ENCODE results near the gene RXFP2. TPM values are rescaled to one million over a fixed set of nuclear protein-coding genes. Genes with fewer than 3 reads are reported as not detected.

Gene RXFP2
- polyA plus RNA-seq, 1 donor (not counting 4 experiments of a cell fraction or from before 2014, with no cell fraction given), result not detected

DNA sequence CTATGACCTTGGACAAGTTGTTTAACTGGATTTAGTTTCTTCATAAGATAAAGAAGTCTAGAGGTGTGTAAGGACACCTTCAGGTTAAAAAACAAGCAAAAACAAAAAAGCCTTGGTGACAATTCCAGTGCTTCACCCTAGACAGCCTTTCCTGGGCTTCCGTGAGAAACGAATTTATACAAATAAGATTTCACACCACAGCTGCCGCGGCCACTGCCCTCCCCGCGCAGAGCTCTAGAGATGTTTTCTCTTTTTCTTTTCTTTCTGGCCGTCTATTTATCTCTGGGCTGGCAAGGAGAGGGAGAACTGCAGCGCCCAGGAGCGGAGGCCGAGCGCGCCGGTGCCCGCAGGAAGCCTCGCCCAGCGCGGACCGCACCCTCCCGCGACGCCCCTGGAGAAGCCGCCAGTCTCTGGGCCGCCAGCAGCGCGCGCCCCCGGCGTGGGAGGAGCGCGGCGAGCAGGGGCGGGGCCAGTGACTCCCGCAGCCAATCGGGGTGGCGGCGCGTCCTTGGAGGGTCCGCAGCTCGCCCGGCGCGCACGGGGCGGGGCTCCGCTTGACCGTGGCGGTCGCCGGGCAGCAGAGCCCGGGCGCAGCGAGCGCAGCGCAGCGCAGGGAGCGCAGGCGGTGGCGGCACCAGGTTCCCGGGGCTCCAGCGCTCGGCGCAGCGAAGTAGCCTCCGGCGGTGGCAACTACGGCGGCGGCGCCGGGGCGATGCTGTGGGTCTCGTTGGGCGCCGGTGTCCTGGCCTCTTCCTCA lies 107.0 kb downstream of the RXFP2 start:
- no peak for TF ChIP-seq EZH2 (IDR thresholded peaks at IDR 0.05; ENCODE audit: low read length)
- TF ChIP-seq, protein P1, sequence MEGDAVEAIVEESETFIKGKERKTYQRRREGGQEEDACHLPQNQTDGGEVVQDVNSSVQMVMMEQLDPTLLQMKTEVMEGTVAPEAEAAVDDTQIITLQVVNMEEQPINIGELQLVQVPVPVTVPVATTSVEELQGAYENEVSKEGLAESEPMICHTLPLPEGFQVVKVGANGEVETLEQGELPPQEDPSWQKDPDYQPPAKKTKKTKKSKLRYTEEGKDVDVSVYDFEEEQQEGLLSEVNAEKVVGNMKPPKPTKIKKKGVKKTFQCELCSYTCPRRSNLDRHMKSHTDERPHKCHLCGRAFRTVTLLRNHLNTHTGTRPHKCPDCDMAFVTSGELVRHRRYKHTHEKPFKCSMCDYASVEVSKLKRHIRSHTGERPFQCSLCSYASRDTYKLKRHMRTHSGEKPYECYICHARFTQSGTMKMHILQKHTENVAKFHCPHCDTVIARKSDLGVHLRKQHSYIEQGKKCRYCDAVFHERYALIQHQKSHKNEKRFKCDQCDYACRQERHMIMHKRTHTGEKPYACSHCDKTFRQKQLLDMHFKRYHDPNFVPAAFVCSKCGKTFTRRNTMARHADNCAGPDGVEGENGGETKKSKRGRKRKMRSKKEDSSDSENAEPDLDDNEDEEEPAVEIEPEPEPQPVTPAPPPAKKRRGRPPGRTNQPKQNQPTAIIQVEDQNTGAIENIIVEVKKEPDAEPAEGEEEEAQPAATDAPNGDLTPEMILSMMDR (optimal IDR thresholded peaks at IDR 0.05 in 1 of 3, IDR thresholded peaks at IDR 0.05 in 1 of 3, conservative IDR thresholded peaks at IDR 0.05 in 1 of 3; ENCODE audit: extremely low read depth in 1 of 3, insufficient read depth in 2 of 3, low read length in 3 of 3), result no peak
- Histone ChIP-seq H3K4me2 (ENCODE audit: control insufficient read depth, extremely low read depth, insufficient read depth, low read depth, low read length) (peak overlapping the region; percentile 75), H3K79me2 (ENCODE audit: control insufficient read depth, insufficient read depth, low read length) (no peaks in the 10 kb centered on the region), H3K36me3 (ENCODE audit: control insufficient read depth in 2 of 2, extremely low read depth in 1 of 2, insufficient read depth in 2 of 2, low read length in 2 of 2) (no peaks in the 10 kb centered on the region), H3K9me1 (ENCODE audit: control insufficient read depth, extremely low read depth, insufficient read depth, low read length) (no peaks in the 10 kb centered on the region), H3K9me3 (ENCODE audit: control insufficient read depth, low read depth, low read length) (no peaks in the 10 kb centered on the region), H3K27ac (ENCODE audit: control insufficient read depth, insufficient read depth, low read length) (no peak overlapping the region), H4K20me1 (ENCODE audit: control insufficient read depth, extremely low read depth, insufficient read depth, low read length) (no peaks in the 10 kb centered on the region), H2AFZ (ENCODE audit: control insufficient read depth, low read length) (peak overlapping the region; percentile 51), H3K27me3 (ENCODE audit: control insufficient read depth, extremely low read depth, insufficient read depth, low read length) (peaks cover 10% of the 10 kb centered on the region), H3K9ac (ENCODE audit: control insufficient read depth, extremely low read depth, insufficient read depth, low read length) (peak overlapping the region; percentile 22), H3K4me1 (ENCODE audit: control insufficient read depth, extremely low read depth, insufficient read depth, low read length) (peaks cover 6% of the 10 kb centered on the region), H3K4me3 (ENCODE audit: control insufficient read depth in 2 of 3, extremely low read depth in 1 of 3, insufficient read depth in 2 of 3, low read depth in 1 of 3, low read length in 3 of 3) (peak overlapping the region; percentile 45 to 68 (median 61))
- no peak for FAIRE-seq
- dilution Hi-C loops (cut with MboI; ENCODE audit: extremely low pct_ligation_motif_present, low sequenced_read_pairs), result no loop called here
- peak; percentile 2 for DNase-seq (ENCODE audit: low read depth, low spot score)

- no peaks in the 10 kb centered on the region for H3K36me3 ChIP-seq (ENCODE audit: control insufficient read depth in 2 of 2, extremely low read depth in 1 of 2, insufficient read depth in 2 of 2, low read length in 2 of 2)
- no peak overlapping the region for H3K27ac ChIP-seq (ENCODE audit: control insufficient read depth, insufficient read depth, low read length)
- H3K9me1 ChIP-seq (ENCODE audit: control insufficient read depth, extremely low read depth, insufficient read depth, low read length), result no peaks in the 10 kb centered on the region
- H3K27me3 ChIP-seq (ENCODE audit: control insufficient read depth, extremely low read depth, insufficient read depth, low read length), result peaks cover 10% of the 10 kb centered on the region
- peak overlapping the region; percentile 75 for H3K4me2 ChIP-seq (ENCODE audit: control insufficient read depth, extremely low read depth, insufficient read depth, low read depth, low read length)
- H3K4me3 ChIP-seq (ENCODE audit: control insufficient read depth in 2 of 3, extremely low read depth in 1 of 3, insufficient read depth in 2 of 3, low read depth in 1 of 3, low read length in 3 of 3), result peak overlapping the region; percentile 45 to 68 (median 61)
- no peaks in the 10 kb centered on the region for H3K79me2 ChIP-seq (ENCODE audit: control insufficient read depth, insufficient read depth, low read length)
- H2AFZ ChIP-seq (ENCODE audit: control insufficient read depth, low read length), result peak overlapping the region; percentile 51
- FAIRE-seq, result no peak
- H3K9me3 ChIP-seq (ENCODE audit: control insufficient read depth, low read depth, low read length), result no peaks in the 10 kb centered on the region
- no peaks in the 10 kb centered on the region for H4K20me1 ChIP-seq (ENCODE audit: control insufficient read depth, extremely low read depth, insufficient read depth, low read length)
- no peak for DNase-seq (ENCODE audit: low read depth, low spot score)
- H3K9ac ChIP-seq (ENCODE audit: control insufficient read depth, extremely low read depth, insufficient read depth, low read length), result no peak overlapping the region
- peaks cover 6% of the 10 kb centered on the region for H3K4me1 ChIP-seq (ENCODE audit: control insufficient read depth, extremely low read depth, insufficient read depth, low read length)
- TF ChIP-seq, protein P1 (optimal IDR thresholded peaks at IDR 0.05 in 1 of 3, IDR thresholded peaks at IDR 0.05 in 1 of 3, conservative IDR thresholded peaks at IDR 0.05 in 1 of 3; ENCODE audit: extremely low read depth in 1 of 3, insufficient read depth in 2 of 3, low read length in 3 of 3), result no peak
- TF ChIP-seq EZH2 (IDR thresholded peaks at IDR 0.05; ENCODE audit: low read length), result no peak
- dilution Hi-C loops (cut with MboI; ENCODE audit: extremely low pct_ligation_motif_present, low sequenced_read_pairs), result no loop called here
Measured at GRCh38 chr13:31846961-31847752, 107.8 kb downstream of the RXFP2 start.

Data from keratinocyte (primary cell).